Smooth muscle cell of the coronary artery (primary cell): ENCODE results near the gene PLA2G3. TPM values are rescaled to one million over a fixed set of nuclear protein-coding genes. Genes with fewer than 3 reads are reported as not detected.

Experiments used
- total RNA-seq: library from RNA; depleted of rRNA; stranded (reverse); fragments of >200 nt; gene quantifications from 2 replicates; pipeline ENCODE4 v1.2.3, GENCODE V29; 2014; ENCODE audit warnings: low replicate concordance

Gene PLA2G3, protein sequence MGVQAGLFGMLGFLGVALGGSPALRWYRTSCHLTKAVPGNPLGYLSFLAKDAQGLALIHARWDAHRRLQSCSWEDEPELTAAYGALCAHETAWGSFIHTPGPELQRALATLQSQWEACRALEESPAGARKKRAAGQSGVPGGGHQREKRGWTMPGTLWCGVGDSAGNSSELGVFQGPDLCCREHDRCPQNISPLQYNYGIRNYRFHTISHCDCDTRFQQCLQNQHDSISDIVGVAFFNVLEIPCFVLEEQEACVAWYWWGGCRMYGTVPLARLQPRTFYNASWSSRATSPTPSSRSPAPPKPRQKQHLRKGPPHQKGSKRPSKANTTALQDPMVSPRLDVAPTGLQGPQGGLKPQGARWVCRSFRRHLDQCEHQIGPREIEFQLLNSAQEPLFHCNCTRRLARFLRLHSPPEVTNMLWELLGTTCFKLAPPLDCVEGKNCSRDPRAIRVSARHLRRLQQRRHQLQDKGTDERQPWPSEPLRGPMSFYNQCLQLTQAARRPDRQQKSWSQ
- total RNA-seq: not detected in 2 replicates

GRCh38 chr22:31139866-31140716 lies at the start of gene PLA2G3:
Gene PLA2G3, minus strand, starts transcription at chr22:31140508. Its CDS starts 154 bp downstream, at chr22:31140354.

GRCh38 chr22:31122532-31123291 lies 17.6 kb downstream of the PLA2G3 start, which contains the start of gene INPP5J:
Gene INPP5J, plus strand, starts transcription at chr22:31122966. Its CDS starts 49 bp downstream, at chr22:31123015.

DNA sequence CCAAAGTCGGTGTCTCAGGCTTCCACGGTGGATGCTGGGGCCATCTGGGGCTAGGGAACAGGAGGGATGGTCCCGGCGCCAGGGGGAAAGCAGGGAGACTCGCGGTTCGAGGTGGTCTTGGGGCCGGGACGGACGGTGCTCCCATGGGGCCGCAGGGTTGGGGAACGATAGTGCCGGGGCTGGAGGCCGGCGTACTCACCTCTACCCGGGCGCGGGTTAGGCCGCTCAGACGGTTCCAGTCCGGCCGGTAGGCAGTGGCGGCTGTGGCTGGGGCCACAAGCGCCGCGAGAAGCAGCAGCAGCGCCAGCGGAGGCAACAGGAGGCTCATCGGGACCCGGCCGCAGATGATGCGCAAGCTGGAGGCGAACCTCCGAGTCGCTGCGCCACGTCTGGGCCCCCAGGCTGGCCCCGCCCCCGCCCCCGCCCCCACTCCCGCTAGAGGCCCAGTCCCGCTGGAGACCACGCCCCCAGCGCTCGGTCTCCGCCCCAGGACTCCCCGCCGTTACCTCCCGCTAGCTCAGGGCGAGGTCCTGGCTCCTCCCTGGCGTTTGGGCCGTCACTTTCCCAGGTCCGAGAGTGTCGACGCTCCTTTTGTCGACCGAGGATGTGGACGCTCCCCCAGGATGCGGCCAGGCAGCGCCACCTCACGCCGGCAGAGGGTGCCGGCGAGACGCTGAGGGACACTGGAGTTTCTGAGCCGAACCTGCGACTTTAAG lies 33.0 kb downstream of the PLA2G3 start, which contains the start of gene SELENOM:
Gene SELENOM, minus strand, starts transcription at position 391 of the 716 bp plus-strand sequence. Its CDS starts 63 bp downstream, at position 328.

Other genes starting within 250 kb of the PLA2G3 start
- 10.7 and 11.8 TPM in 2 replicates for gene MORC2, start 171.7 kb downstream of the PLA2G3 start, total RNA-seq
- 14.7 and 25.8 TPM in 2 replicates for gene TUG1, start 171.2 kb downstream of the PLA2G3 start, total RNA-seq
- gene SMTN, start 59.2 kb downstream of the PLA2G3 start, total RNA-seq: 42.5 and 62.1 TPM in 2 replicates
- gene SELENOM, start 32.9 kb downstream of the PLA2G3 start, total RNA-seq: 38.0 and 146 TPM in 2 replicates
- under 0.01 and 0.15 TPM in 2 replicates for gene INPP5J, start 17.5 kb downstream of the PLA2G3 start, total RNA-seq
- gene RNF185, start 19.7 kb upstream of the PLA2G3 start, total RNA-seq: 22.3 and 25.6 TPM in 2 replicates
- 18.1 and 70.4 TPM in 2 replicates for gene LIMK2, start 71.8 kb upstream of the PLA2G3 start, total RNA-seq
- gene PIK3IP1, start 152.0 kb upstream of the PLA2G3 start, total RNA-seq: 33.2 and 42.7 TPM in 2 replicates
- gene PATZ1, start 205.8 kb upstream of the PLA2G3 start, total RNA-seq: 5.3 and 10.4 TPM in 2 replicates